GM18951 (cell line): ENCODE results near the gene MCMBP.

Experiments used
- POLR2A ChIP-seq: IDR thresholded peaks from 4 replicates; pipeline ENCODE4 v1.6.1; 2011; ENCODE audit warnings: mild to moderate bottlenecking; ENCODE audit not compliant: insufficient read length, insufficient read depth; ENCODE audit errors: extremely low read depth
- in situ Hi-C: fragments of 300-500 bp; cut with MboI; formaldehyde crosslinking; loops from one replicate; pipeline ENCODE4 v1.12.0; 2022; ENCODE audit warnings: low sequenced_read_pairs, mixed read lengths, inconsistent platforms; ENCODE audit not compliant: unreplicated experiment

MCMBP gene

GRCh38 chr10:119865699-119866240, 6.9 kb downstream of the MCMBP start:
- in situ Hi-C loops: no loop called here
- no peak for TF ChIP-seq POLR2A

GRCh38 chr10:119863951-119864565, 8.6 kb downstream of the MCMBP start:
- in situ Hi-C loops: no loop called here
- TF ChIP-seq POLR2A: no peak

GRCh38 chr10:119862524-119862923, 10.1 kb downstream of the MCMBP start:
- no peak for TF ChIP-seq POLR2A
- in situ Hi-C loops: no loop called here

GRCh38 chr10:119860866-119861607, 11.6 kb downstream of the MCMBP start:
- in situ Hi-C loops: no loop called here
- TF ChIP-seq POLR2A: no peak

- in situ Hi-C loops: loop anchor here (10.0 kb wide), 1 partner anchor 175 kb away; no protein-coding TSS in a partner anchor
- TF ChIP-seq POLR2A: no peak
These were observed 13.0 kb downstream of the MCMBP start for GRCh38 chr10:119859420-119860258.

GRCh38 chr10:119858063-119858462, 14.6 kb downstream of the MCMBP start:
- in situ Hi-C loops: loop anchor here (10.0 kb wide), 1 partner anchor 173 kb away; no protein-coding TSS in a partner anchor
- TF ChIP-seq POLR2A: no peak

GRCh38 chr10:119853574-119853973, 19.1 kb downstream of the MCMBP start:
- in situ Hi-C loops: loop anchor here (10.0 kb wide), 1 partner anchor 169 kb away; no protein-coding TSS in a partner anchor
- TF ChIP-seq POLR2A: no peak

GRCh38 chr10:119852822-119853221, 19.8 kb downstream of the MCMBP start:
- TF ChIP-seq POLR2A: no peak
- in situ Hi-C loops: loop anchor here (10.0 kb wide), 1 partner anchor 168 kb away; no protein-coding TSS in a partner anchor

GRCh38 chr10:119852277-119852676, 20.4 kb downstream of the MCMBP start:
- in situ Hi-C loops: loop anchor here (10.0 kb wide), 1 partner anchor 167 kb away; no protein-coding TSS in a partner anchor
- TF ChIP-seq POLR2A: no peak

- in situ Hi-C loops: loop anchor here (10.0 kb wide), 1 partner anchor 165 kb away; no protein-coding TSS in a partner anchor
- no peak for TF ChIP-seq POLR2A
These were observed 22.7 kb downstream of the MCMBP start for GRCh38 chr10:119849944-119850343.

GRCh38 chr10:119849031-119849789, 23.4 kb downstream of the MCMBP start:
- in situ Hi-C loops: no loop called here
- TF ChIP-seq POLR2A: no peak

GRCh38 chr10:119845656-119846055, 27.0 kb downstream of the MCMBP start:
- in situ Hi-C loops: no loop called here
- no peak for TF ChIP-seq POLR2A
